IgD-negative memory B cell (primary cell): ENCODE data around the gene SOD3. TPM values are rescaled to one million over a fixed set of nuclear protein-coding genes. Genes with fewer than 3 reads are reported as not detected.

Source experiments
- H3K27ac Mint-ChIP-seq, 3 donors: one replicate each; pipeline ENCODE4 v1.8.0; 2020 to 2022; ENCODE audit warnings: mild to moderate bottlenecking in 3 of 3, mixed read lengths in 3 of 3, moderate library complexity in 1 of 3
- H3K27me3 Mint-ChIP-seq: one replicate; pipeline ENCODE4 v1.8.0; 2021; ENCODE audit warnings: mixed read lengths
- H3K36me3 Mint-ChIP-seq: one replicate; pipeline ENCODE4 v1.8.0; 2020; ENCODE audit warnings: mild to moderate bottlenecking, mixed read lengths
- H3K4me1 Mint-ChIP-seq, 3 donors: one replicate each; pipeline ENCODE4 v1.8.0; 2020 to 2022; ENCODE audit warnings: mixed read lengths in 3 of 3, mild to moderate bottlenecking in 1 of 3
- H3K4me3 Mint-ChIP-seq, 4 donors: one replicate each; pipeline ENCODE4 v1.8.0; 2020 to 2022; ENCODE audit warnings: mild to moderate bottlenecking in 4 of 4, mixed read lengths in 4 of 4, moderate library complexity in 3 of 4
- H3K9me3 Mint-ChIP-seq, 3 donors: one replicate each; pipeline ENCODE4 v1.8.0; 2020 to 2021; ENCODE audit warnings: mixed read lengths in 3 of 3, mild to moderate bottlenecking in 1 of 3
- polyA plus RNA-seq: library from polyadenylated mRNA; unstranded; fragments of 300-500 nt; fragmentation: Illumina TruSeq; gene quantifications from one replicate; pipeline ENCODE4 v1.2.3, GENCODE V29; 2021

SOD3 gene
- polyA plus RNA-seq, 1 donor from 2014 or later = not detected

GRCh38 chr4:24792552-24792951 lies 2.8 kb upstream of the SOD3 start:
- H3K4me1 Mint-ChIP-seq = peaks cover 0 to 3% (median 0%) of the 10 kb centered on the region in 3 donors
- H3K36me3 Mint-ChIP-seq = peaks cover 3% of the 10 kb centered on the region
- no peak overlapping the region for H3K4me3 Mint-ChIP-seq
- peaks cover 0 to 6% (median 0%) of the 10 kb centered on the region in 3 donors for H3K9me3 Mint-ChIP-seq
- H3K27ac Mint-ChIP-seq = no peak overlapping the region
- H3K27me3 Mint-ChIP-seq = peaks cover 5% of the 10 kb centered on the region

- H3K27me3 Mint-ChIP-seq = peaks cover 10% of the 10 kb centered on the region
Observed at GRCh38 chr4:24793219-24794005, 2.0 kb upstream of the SOD3 start.

GRCh38 chr4:24794051-24794450 lies 1.3 kb upstream of the SOD3 start:
- H3K9me3 Mint-ChIP-seq = peaks cover 0 to 2% (median 2%) of the 10 kb centered on the region in 3 donors
- peaks cover 15% of the 10 kb centered on the region for H3K27me3 Mint-ChIP-seq
- H3K36me3 Mint-ChIP-seq = no peaks in the 10 kb centered on the region
- no peak overlapping the region for H3K4me3 Mint-ChIP-seq
- H3K4me1 Mint-ChIP-seq = peaks cover 0 to 3% (median 0%) of the 10 kb centered on the region in 3 donors
- H3K27ac Mint-ChIP-seq = no peak overlapping the region

More at GRCh38 chr4:24793219-24794005, 2.0 kb upstream of the SOD3 start:
- Mint-ChIP-seq H3K27ac (no peak overlapping the region), H3K4me3 (peak overlapping the region in 1 of 4 donors; percentile 56), H3K36me3 (peaks cover 3% of the 10 kb centered on the region), H3K9me3 (peaks cover 0 to 6% (median 0%) of the 10 kb centered on the region in 3 donors), H3K4me1 (peaks cover 0 to 3% (median 0%) of the 10 kb centered on the region in 3 donors)

DNA sequence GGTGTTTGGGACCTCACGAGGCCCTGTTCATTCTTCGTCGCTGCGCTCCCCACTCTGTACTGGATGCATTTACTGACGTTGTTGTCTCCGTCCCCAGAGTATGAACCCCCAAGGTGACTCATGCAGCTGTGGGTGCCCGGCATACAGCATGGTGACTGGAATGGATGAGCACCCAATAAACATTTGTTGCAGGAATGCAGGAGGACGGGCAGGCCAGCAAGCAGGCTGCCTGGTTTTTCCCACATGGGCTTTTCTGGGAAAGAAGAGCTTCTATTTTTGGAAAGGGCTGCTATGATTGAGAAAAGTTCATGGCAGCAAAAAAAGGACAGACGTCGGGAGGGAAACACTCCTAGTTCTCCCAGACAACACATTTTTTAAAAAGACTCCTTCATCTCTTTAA lies 893 bp upstream of the SOD3 start:
- H3K4me1 Mint-ChIP-seq = peaks cover 0 to 4% (median 0%) of the 10 kb centered on the region in 3 donors
- peaks cover 0 to 2% (median 2%) of the 10 kb centered on the region in 3 donors for H3K9me3 Mint-ChIP-seq
- H3K4me3 Mint-ChIP-seq = no peak overlapping the region
- no peaks in the 10 kb centered on the region for H3K36me3 Mint-ChIP-seq
- peaks cover 18% of the 10 kb centered on the region for H3K27me3 Mint-ChIP-seq
- no peak overlapping the region for H3K27ac Mint-ChIP-seq

DNA sequence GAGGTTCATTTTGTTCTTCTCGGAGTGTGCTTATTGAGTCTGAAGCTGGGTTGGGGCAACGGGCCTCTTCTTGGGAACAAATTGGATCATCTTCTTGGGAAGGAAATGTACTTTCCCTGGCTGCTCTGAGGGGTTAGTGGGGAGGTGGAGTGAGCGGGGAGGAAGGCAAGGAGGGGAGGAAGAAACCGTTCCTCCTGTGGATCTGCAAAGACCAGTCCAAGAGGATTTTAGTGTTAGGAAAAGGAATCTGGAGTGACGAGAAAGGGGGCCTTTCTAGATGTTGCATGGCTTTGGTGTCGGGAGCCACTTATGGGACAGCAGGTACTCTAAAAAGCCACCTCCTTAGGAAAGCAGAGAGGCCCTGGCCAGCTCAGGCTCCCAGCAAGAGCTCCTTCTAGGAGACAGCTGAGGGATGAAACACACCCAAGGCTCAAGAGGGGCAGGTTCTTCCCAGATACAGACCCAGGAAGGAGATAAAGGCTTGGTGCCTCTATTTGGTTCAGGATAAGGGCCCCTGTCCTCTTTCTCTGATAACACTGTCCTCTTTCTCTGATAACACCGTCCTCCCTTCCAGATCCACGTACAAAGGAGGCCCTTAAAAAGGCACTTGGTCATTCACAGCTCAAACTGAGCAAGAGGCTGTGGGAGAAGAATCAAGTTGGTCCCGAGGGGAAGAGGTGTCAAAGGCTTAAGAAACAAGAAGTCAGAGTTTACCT lies 451 bp downstream of the SOD3 start:
- H3K4me1 Mint-ChIP-seq = peaks cover 0 to 4% (median 0%) of the 10 kb centered on the region in 3 donors
- no peak overlapping the region for H3K4me3 Mint-ChIP-seq
- peaks cover 0 to 2% (median 2%) of the 10 kb centered on the region in 3 donors for H3K9me3 Mint-ChIP-seq

GRCh38 chr4:24796620-24797019 lies 1.2 kb downstream of the SOD3 start:
- Mint-ChIP-seq H3K4me1 (peaks cover 0 to 4% (median 0%) of the 10 kb centered on the region in 3 donors), H3K4me3 (no peak overlapping the region), H3K36me3 (no peaks in the 10 kb centered on the region), H3K27me3 (peaks cover 23% of the 10 kb centered on the region), H3K9me3 (peaks cover 0 to 2% (median 2%) of the 10 kb centered on the region in 3 donors), H3K27ac (no peak overlapping the region)

More for the DNA sequence above, 451 bp downstream of the SOD3 start:
- Mint-ChIP-seq H3K27ac (no peak overlapping the region), H3K27me3 (peaks cover 21% of the 10 kb centered on the region), H3K36me3 (no peaks in the 10 kb centered on the region)

- Mint-ChIP-seq H3K27ac (no peak overlapping the region), H3K36me3 (no peaks in the 10 kb centered on the region), H3K4me3 (no peak overlapping the region), H3K9me3 (peaks cover 0 to 2% (median 2%) of the 10 kb centered on the region in 3 donors), H3K27me3 (peaks cover 25% of the 10 kb centered on the region), H3K4me1 (peaks cover 0 to 4% (median 0%) of the 10 kb centered on the region in 3 donors)
Observed at GRCh38 chr4:24798036-24798610, 2.8 kb downstream of the SOD3 start.

GRCh38 chr4:24799196-24799543 lies 3.8 kb downstream of the SOD3 start:
- Mint-ChIP-seq H3K27ac (no peak overlapping the region), H3K4me1 (peaks cover 0 to 1% (median 0%) of the 10 kb centered on the region in 3 donors), H3K36me3 (no peaks in the 10 kb centered on the region), H3K9me3 (peaks cover 0 to 3% (median 2%) of the 10 kb centered on the region in 3 donors), H3K4me3 (no peak overlapping the region), H3K27me3 (peaks cover 25% of the 10 kb centered on the region)

GRCh38 chr4:24799544-24800324 lies 4.4 kb downstream of the SOD3 start:
- Mint-ChIP-seq H3K9me3 (peaks cover 0 to 3% (median 2%) of the 10 kb centered on the region in 3 donors), H3K36me3 (no peaks in the 10 kb centered on the region), H3K27ac (no peak overlapping the region), H3K4me3 (peak overlapping the region in 1 of 4 donors; percentile 76), H3K4me1 (peaks cover 0 to 1% (median 0%) of the 10 kb centered on the region in 3 donors), H3K27me3 (peaks cover 25% of the 10 kb centered on the region)

DNA sequence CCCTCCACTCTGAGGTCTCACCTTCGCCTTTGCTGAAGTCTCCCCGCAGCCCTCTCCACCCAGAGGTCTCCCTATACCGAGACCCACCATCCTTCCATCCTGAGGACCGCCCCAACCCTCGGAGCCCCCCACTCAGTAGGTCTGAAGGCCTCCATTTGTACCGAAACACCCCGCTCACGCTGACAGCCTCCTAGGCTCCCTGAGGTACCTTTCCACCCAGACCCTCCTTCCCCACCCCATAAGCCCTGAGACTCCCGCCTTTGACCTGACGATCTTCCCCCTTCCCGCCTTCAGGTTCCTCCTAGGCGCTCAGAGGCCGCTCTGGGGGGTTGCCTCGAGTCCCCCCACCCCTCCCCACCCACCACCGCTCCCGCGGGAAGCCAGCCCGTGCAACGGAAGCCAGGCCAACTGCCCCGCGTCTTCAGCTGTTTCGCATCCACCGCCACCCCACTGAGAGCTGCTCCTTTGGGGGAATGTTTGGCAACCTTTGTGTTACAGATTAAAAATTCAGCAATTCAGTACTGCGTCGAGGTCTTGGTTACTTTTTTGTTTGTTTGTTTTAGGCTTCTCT lies 5.0 kb downstream of the SOD3 start:
- peaks cover 0 to 1% (median 0%) of the 10 kb centered on the region in 3 donors for H3K4me1 Mint-ChIP-seq
- H3K36me3 Mint-ChIP-seq = no peaks in the 10 kb centered on the region
- no peak overlapping the region for H3K27ac Mint-ChIP-seq
- H3K4me3 Mint-ChIP-seq = peak overlapping the region in 1 of 4 donors; percentile 76
- H3K9me3 Mint-ChIP-seq = peaks cover 0 to 4% (median 1%) of the 10 kb centered on the region in 3 donors
- H3K27me3 Mint-ChIP-seq = peaks cover 22% of the 10 kb centered on the region

DNA sequence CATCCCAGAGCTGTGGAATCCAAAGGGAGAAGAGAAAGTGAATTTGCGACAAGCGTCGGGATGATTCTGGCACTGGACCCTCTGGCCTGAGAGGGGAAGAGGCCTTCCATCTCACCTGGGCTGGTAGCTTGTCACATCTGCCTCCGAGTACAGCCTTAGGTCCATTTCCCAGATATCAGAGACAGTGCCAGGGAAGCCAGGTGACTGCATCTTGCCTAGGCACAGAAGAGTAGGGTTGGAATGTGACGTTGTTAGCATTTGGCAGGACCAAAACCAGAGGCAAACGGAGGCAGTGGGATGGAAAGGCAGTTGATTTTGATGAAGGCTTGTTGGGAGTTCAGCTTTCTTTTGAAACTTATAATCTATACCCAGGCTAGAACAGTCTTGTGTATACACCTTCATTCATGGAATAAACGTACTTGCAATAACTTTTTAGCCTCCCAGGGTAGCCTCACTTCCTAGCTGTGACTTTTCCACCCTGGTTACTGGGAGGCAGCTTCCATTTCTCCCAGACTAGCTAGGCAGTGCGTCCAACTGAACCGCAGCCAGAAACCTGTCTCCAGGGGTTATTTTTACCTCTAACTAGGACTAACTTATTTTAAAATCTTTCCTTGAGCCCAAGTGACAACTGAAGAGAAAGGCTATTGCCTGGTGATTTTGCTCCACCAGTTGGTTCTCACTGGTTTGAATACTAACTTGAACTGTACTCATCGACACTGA lies 5.9 kb downstream of the SOD3 start:
- H3K4me3 Mint-ChIP-seq = peak overlapping the region in 1 of 4 donors; percentile 49
- H3K27ac Mint-ChIP-seq = no peak overlapping the region
- peaks cover 0 to 1% (median 0%) of the 10 kb centered on the region in 3 donors for H3K4me1 Mint-ChIP-seq
- H3K27me3 Mint-ChIP-seq = peaks cover 22% of the 10 kb centered on the region
- peaks cover 0 to 4% (median 1%) of the 10 kb centered on the region in 3 donors for H3K9me3 Mint-ChIP-seq
- H3K36me3 Mint-ChIP-seq = no peaks in the 10 kb centered on the region

GRCh38 chr4:24802648-24803047 lies 7.3 kb downstream of the SOD3 start:
- Mint-ChIP-seq H3K9me3 (peaks cover 0 to 4% (median 1%) of the 10 kb centered on the region in 3 donors), H3K36me3 (no peaks in the 10 kb centered on the region), H3K27me3 (peaks cover 21% of the 10 kb centered on the region)

GRCh38 chr4:24805067-24805466 lies 9.7 kb downstream of the SOD3 start:
- Mint-ChIP-seq H3K4me3 (no peak overlapping the region), H3K4me1 (no peaks in the 10 kb centered on the region), H3K36me3 (no peaks in the 10 kb centered on the region), H3K27ac (no peak overlapping the region), H3K9me3 (peaks cover 0 to 2% (median 1%) of the 10 kb centered on the region in 3 donors), H3K27me3 (peaks cover 8% of the 10 kb centered on the region)

More at GRCh38 chr4:24802648-24803047, 7.3 kb downstream of the SOD3 start:
- Mint-ChIP-seq H3K4me1 (peaks cover 0 to 1% (median 0%) of the 10 kb centered on the region in 3 donors), H3K27ac (no peak overlapping the region), H3K4me3 (no peak overlapping the region)
